KMS-11 (cell line): Measurements from ENCODE around the gene PROX2.

Experiments used
- H2AFZ ChIP-seq: fragments of 200-600 bp; sonication (generic); 2 replicates; pipeline ENCODE4 v1.6.1; 2016; ENCODE audit warnings: antibody characterized with exemption, mixed run types, low read depth
- H3K27ac ChIP-seq: fragments of 200-600 bp; sonication (generic); 2 replicates; pipeline ENCODE4 v1.6.1; 2016; ENCODE audit warnings: mild to moderate bottlenecking, mixed run types
- H3K27me3 ChIP-seq: fragments of 200-600 bp; sonication (generic); 2 replicates; pipeline ENCODE4 v1.6.1; 2017; ENCODE audit warnings: mild to moderate bottlenecking, low read depth, mixed run types, moderate library complexity; ENCODE audit not compliant: insufficient read depth
- H3K36me3 ChIP-seq: fragments of 200-600 bp; sonication (generic); 2 replicates; pipeline ENCODE4 v1.6.1; 2017; ENCODE audit warnings: mild to moderate bottlenecking, mixed run types; ENCODE audit not compliant: insufficient read depth
- H3K4me1 ChIP-seq: fragments of 200-600 bp; sonication (generic); 2 replicates; pipeline ENCODE4 v1.6.1; 2016; ENCODE audit warnings: mild to moderate bottlenecking, low read depth, mixed run types; ENCODE audit not compliant: poor library complexity, severe bottlenecking
- H3K4me2 ChIP-seq: fragments of 200-600 bp; sonication (generic); 2 replicates; pipeline ENCODE4 v1.7.0; 2016; ENCODE audit warnings: mild to moderate bottlenecking, mixed run types
- H3K4me3 ChIP-seq: fragments of 200-600 bp; sonication (generic); IDR thresholded peaks from 2 replicates; pipeline ENCODE4 v1.6.1; 2017; ENCODE audit warnings: low read depth, low read length, mixed read lengths; ENCODE audit not compliant: insufficient read depth
- H3K79me2 ChIP-seq: fragments of 200-600 bp; sonication (generic); 2 replicates; pipeline ENCODE4 v1.6.1; 2016; ENCODE audit warnings: low read depth, mixed run types; ENCODE audit not compliant: insufficient read depth
- H3K9ac ChIP-seq: fragments of 200-600 bp; sonication (generic); 2 replicates; pipeline ENCODE4 v1.6.1; 2016; ENCODE audit warnings: mild to moderate bottlenecking, mixed run types
- H4K20me1 ChIP-seq: fragments of 200-600 bp; sonication (generic); 2 replicates; pipeline ENCODE4 v1.6.1; 2016; ENCODE audit warnings: mild to moderate bottlenecking, mixed run types; ENCODE audit not compliant: insufficient read depth
- TF ChIP-seq, protein P1 (sequence below): fragments of 200-600 bp; sonication (generic); conservative IDR thresholded peaks from 2 replicates; pipeline ENCODE4 v1.6.1; 2017; ENCODE audit warnings: low read depth, mild to moderate bottlenecking, antibody characterized with exemption, low read length, moderate library complexity, mixed read lengths

PROX2 gene

DNA sequence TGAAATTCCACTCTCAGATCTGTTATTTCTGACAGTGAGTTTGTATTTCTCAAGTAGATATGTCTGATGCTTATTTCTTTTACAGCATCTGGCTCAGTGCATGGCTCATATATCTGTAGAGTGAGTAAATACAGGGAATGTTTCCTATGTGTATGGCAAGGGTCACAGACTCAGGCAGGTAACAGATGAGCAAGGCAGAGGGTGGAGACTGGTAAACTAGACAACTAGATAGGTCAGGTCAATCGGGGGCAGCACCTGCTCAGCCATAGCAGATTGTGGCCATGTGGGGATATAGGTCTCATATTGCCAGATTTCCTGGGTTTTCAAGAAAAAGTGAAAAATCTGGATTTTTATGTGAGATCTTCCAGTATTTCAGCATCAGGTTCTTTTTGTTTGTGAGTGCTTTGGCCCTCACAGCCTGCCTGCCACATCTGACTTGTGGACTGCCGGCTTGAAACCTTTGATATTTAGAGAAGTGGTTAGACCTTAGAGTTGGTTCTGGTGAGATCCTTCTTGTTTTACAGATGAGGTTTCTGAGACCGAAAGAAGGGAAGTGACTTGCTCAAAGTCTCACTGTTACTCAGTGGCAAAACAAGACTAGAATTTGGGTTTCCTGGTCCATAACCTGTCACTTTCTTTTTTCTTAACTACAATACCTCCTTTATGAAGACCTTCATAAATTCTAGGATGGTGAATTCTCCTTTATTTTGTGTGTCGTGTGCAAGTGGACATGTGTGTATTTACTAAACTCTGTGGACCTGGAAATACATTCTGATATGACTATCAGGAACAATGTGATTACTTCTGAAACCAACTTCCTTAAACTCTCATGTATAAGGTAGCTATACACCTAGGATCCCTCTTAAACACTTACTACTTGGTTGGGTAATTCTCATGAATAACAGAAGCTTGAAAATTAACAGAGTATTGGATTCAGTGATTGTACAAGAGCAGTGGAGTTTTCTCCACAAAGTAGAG lies 34.4 kb downstream of the PROX2 start:
- Histone ChIP-seq H3K9ac (no peak overlapping the region), H3K27ac (no peak overlapping the region), H3K4me2 (no peak overlapping the region), H3K4me3 (no peak overlapping the region), H2AFZ (no peak overlapping the region), H3K36me3 (no peaks in the 10 kb centered on the region), H4K20me1 (no peaks in the 10 kb centered on the region), H3K27me3 (no peaks in the 10 kb centered on the region), H3K79me2 (no peaks in the 10 kb centered on the region), H3K4me1 (peaks cover 17% of the 10 kb centered on the region)
- TF ChIP-seq, protein P1, sequence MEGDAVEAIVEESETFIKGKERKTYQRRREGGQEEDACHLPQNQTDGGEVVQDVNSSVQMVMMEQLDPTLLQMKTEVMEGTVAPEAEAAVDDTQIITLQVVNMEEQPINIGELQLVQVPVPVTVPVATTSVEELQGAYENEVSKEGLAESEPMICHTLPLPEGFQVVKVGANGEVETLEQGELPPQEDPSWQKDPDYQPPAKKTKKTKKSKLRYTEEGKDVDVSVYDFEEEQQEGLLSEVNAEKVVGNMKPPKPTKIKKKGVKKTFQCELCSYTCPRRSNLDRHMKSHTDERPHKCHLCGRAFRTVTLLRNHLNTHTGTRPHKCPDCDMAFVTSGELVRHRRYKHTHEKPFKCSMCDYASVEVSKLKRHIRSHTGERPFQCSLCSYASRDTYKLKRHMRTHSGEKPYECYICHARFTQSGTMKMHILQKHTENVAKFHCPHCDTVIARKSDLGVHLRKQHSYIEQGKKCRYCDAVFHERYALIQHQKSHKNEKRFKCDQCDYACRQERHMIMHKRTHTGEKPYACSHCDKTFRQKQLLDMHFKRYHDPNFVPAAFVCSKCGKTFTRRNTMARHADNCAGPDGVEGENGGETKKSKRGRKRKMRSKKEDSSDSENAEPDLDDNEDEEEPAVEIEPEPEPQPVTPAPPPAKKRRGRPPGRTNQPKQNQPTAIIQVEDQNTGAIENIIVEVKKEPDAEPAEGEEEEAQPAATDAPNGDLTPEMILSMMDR, result no peak

DNA sequence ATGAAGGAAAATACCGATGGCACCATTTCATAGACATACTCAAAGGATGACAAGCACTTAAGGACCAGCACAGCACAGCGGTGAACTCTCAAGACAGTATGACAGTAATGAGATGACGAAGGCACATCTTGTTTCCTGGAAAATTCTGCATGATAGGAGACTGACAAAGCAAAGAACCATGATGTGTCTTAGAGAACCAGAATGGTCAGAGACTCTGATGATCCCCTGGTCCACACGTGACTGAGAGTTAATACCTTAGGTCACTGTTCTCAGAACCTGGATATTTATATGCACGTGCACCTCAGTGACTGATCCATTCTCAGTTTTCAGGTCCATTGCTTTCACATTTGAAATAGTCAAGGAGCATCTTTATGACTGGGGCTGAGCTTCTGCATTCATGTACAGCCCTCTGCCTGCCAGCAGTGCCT lies 35.3 kb downstream of the PROX2 start:
- Histone ChIP-seq H3K27ac (no peak overlapping the region), H3K27me3 (no peaks in the 10 kb centered on the region), H4K20me1 (no peaks in the 10 kb centered on the region), H3K4me2 (no peak overlapping the region), H3K4me1 (peaks cover 21% of the 10 kb centered on the region), H3K79me2 (no peaks in the 10 kb centered on the region), H3K9ac (no peak overlapping the region), H2AFZ (no peak overlapping the region), H3K4me3 (no peak overlapping the region), H3K36me3 (no peaks in the 10 kb centered on the region)
- TF ChIP-seq, protein P1, result no peak

DNA sequence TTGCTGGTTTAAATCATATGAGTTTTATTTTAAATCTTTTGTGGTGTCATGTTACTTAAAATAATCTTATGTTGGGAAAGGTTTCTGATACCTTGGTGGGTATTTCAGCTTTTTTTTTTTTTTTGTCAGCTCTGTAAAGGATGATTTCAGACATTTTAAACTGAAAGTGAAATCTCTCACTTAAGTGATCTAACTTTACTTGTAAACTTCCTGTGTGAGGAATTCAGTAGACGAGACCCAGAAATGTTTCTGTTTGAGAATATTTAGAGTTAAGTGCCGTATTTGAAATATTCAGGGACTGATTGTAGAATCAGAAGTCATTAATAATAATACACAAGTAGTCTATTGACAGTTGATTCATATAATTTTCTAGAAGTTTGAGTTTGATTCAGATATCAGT lies 37.8 kb downstream of the PROX2 start:
- peaks cover 21% of the 10 kb centered on the region for H3K4me1 ChIP-seq
- H3K9ac ChIP-seq, result no peak overlapping the region
- H3K4me2 ChIP-seq, result peak overlapping the region; percentile 68

DNA sequence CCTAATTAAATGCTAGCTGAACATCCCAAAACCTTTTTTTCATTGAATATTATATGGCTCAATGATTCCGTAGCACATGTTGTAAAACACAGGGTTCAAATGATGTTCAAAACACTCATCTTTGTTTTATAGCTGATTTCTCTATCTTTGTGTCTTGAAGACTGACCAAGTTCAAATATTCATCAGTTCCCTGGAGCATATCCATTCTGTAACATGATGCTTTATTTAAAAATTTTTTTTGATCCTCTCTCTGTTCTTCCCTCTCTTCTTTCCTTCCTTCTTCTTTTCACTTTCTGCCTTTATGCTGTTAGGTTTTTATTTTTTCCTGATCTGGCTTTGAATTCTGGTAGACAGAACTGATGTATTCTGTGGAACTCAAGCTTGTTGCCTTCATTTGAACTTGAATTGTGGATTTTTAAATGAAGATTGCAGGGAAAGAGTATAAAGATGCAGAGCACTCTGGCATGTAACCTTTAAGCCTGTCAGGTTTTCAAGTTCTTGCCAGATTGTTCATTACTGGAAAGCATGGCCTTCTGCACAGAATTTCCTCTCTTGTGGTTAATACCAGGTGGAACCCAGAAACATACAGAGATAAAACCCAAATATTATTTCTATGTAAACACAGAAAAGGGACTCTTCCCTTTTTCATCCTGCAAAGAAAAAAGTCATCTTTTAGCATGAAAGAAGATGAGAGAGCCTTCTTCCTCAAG lies 39.5 kb downstream of the PROX2 start:
- Histone ChIP-seq H3K27me3 (no peaks in the 10 kb centered on the region), H3K36me3 (no peaks in the 10 kb centered on the region), H4K20me1 (no peaks in the 10 kb centered on the region), H3K9ac (no peak overlapping the region), H3K79me2 (no peaks in the 10 kb centered on the region), H3K27ac (no peak overlapping the region), H3K4me1 (peaks cover 21% of the 10 kb centered on the region), H2AFZ (no peak overlapping the region), H3K4me3 (no peak overlapping the region), H3K4me2 (no peak overlapping the region)
- TF ChIP-seq, protein P1, result no peak

More for the DNA sequence above, 37.8 kb downstream of the PROX2 start:
- H3K27ac ChIP-seq, result no peak overlapping the region
- no peak overlapping the region for H3K4me3 ChIP-seq
- TF ChIP-seq, protein P1, result no peak
- H3K36me3 ChIP-seq, result no peaks in the 10 kb centered on the region
- no peaks in the 10 kb centered on the region for H3K79me2 ChIP-seq
- no peak overlapping the region for H2AFZ ChIP-seq
- no peaks in the 10 kb centered on the region for H4K20me1 ChIP-seq
- H3K27me3 ChIP-seq, result no peaks in the 10 kb centered on the region
